Stimulated activated naive CD8-positive, alpha-beta T cell treated with anti-CD3 and anti-CD28 coated beads, Interleukin-15, Interleukin-2, amounts not matched to agents 100 U/mL and 50 U/mL, for 24 hours (primary cell): ENCODE data around the gene CD101.

ENCODE experiments used
- ATAC-seq: fragments of 150-1000 bp; cut with Tn5 transposase; one replicate; pipeline ENCODE4 v1.10.0; 2021
- DNase-seq: peaks from one replicate; pipeline ENCODE4 v3.0.0; 2021

CD101 gene

GRCh38 chr1:117017062-117017461, 15.5 kb downstream of the CD101 start:
- DNase-seq, result no peak
- no peak for ATAC-seq

GRCh38 chr1:117017648-117018047, 16.1 kb downstream of the CD101 start:
- peak; percentile 20 for ATAC-seq
- no peak for DNase-seq

- DNase-seq (no peak), ATAC-seq (no peak)
Measured at GRCh38 chr1:117020526-117021156, 19.1 kb downstream of the CD101 start.

GRCh38 chr1:117022114-117022513, 20.6 kb downstream of the CD101 start:
- no peak for ATAC-seq
- no peak for DNase-seq

- ATAC-seq (no peak), DNase-seq (no peak)
Measured at GRCh38 chr1:117025568-117025967, 24.0 kb downstream of the CD101 start.

GRCh38 chr1:117026361-117026760, 24.8 kb downstream of the CD101 start:
- DNase-seq (no peak), ATAC-seq (no peak)

GRCh38 chr1:117029685-117030084, 28.1 kb downstream of the CD101 start:
- DNase-seq (no peak), ATAC-seq (no peak)

GRCh38 chr1:117030271-117030877, 28.8 kb downstream of the CD101 start:
- ATAC-seq (no peak), DNase-seq (no peak)

GRCh38 chr1:117032266-117032665, 30.7 kb downstream of the CD101 start:
- no peak for ATAC-seq
- DNase-seq, result no peak

GRCh38 chr1:117032681-117033539, 31.4 kb downstream of the CD101 start:
- ATAC-seq (no peak), DNase-seq (no peak)

GRCh38 chr1:117033772-117034171, 32.2 kb downstream of the CD101 start:
- DNase-seq (no peak), ATAC-seq (no peak)

GRCh38 chr1:117034791-117035290, 33.3 kb downstream of the CD101 start:
- DNase-seq, result no peak

GRCh38 chr1:117036018-117036461, 34.5 kb downstream of the CD101 start:
- DNase-seq (no peak), ATAC-seq (no peak)

More at GRCh38 chr1:117034791-117035290, 33.3 kb downstream of the CD101 start:
- ATAC-seq, result no peak

GRCh38 chr1:117037802-117038201, 36.2 kb downstream of the CD101 start:
- no peak for DNase-seq
- ATAC-seq, result no peak

GRCh38 chr1:117038236-117038635, 36.7 kb downstream of the CD101 start:
- ATAC-seq (no peak), DNase-seq (no peak)

- no peak for DNase-seq
- no peak for ATAC-seq
Measured at GRCh38 chr1:117044217-117044616, 42.7 kb downstream of the CD101 start.

GRCh38 chr1:117045644-117046043, 44.1 kb downstream of the CD101 start:
- ATAC-seq (no peak), DNase-seq (no peak)

GRCh38 chr1:117046781-117047180, 45.2 kb downstream of the CD101 start:
- DNase-seq (no peak), ATAC-seq (no peak)

- no peak for ATAC-seq
- DNase-seq, result no peak
Measured at GRCh38 chr1:117047271-117047670, 45.7 kb downstream of the CD101 start.

- ATAC-seq, result no peak
- no peak for DNase-seq
Measured at GRCh38 chr1:117049857-117050256, 48.3 kb downstream of the CD101 start.

- DNase-seq (peak; percentile 55), ATAC-seq (peak; percentile 66)
Measured at GRCh38 chr1:117051224-117052064, 49.9 kb downstream of the CD101 start.

GRCh38 chr1:117054068-117054467, 52.5 kb downstream of the CD101 start:
- DNase-seq (no peak), ATAC-seq (no peak)
